ENCODE data around the gene CACNA2D4.

Gene CACNA2D4

DNA sequence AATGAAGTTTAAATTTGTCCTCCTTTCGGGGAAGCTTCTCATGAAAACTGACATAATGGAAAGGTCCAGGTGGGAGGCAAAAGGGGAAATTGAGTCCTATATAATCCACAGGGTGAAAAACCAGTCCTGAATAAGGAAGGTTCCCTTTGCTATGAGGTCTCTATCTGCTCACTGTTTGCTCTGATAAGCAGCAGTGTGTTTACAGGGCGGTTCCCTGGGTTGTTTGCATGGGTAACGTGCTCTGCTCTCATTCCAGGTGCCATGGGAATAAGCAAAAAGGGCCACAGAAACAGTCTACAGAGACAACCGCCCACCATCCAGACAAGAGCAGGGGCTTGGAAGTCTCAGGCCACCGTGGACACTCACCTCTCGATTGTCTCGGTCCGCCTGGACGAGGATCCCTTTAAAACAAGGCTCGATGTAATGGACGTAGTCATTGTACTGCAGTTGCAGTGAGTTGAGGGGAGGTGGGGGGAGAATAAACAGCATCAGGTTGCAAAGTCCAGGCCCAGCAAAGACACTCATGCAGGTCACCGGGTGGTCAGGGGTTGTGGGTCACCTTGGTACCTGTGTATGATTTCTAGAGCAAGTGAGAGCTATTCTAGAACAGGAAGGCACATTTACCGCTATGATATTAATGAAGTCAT, 32.7 kb downstream of the CACNA2D4 start:
- DNase-seq, result no peak

DNA sequence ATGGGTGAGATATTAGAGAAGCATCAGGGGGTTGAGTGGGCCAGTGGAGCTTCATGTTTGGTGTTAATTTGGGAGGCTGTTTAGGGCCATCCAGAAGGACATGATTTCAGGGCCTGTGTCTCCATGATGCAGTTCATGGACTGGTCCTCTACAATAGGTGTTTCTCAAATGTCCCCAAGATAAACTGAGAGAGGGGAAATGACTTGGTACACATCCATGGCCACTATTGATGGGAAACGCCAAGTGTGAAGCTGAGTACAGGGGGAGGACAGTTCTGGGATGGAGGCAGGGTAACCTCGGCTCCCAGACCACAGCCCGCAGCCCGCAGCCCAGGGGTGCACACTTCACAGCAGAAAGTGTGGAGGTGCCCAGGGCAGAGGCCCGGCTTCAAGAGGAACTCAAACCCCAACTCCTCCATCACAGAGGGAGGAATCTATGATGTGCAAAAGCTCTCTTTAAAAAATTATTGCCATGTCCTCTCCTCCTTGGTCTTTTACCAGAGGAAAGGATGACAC, 33.3 kb downstream of the CACNA2D4 start:
- no peak for DNase-seq

DNA sequence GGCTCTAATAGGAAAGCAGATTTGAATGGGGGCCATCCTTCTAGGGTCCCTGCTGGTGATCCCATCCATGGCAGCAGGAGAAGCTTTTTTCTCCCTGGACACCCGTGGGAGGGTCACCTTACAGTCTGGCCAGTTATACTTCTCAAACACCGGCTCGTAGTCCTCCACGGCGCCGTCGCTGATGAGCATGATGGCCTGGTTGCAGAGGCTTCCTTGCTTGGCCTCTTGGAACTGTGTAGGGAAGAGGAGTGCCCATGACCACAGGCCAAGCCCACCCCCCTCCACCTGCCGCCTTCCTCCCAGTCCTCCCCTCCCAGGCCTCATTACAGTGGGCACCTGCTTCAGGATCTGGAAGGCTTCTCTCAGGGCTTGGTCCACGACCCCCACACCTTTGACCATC, 33.8 kb downstream of the CACNA2D4 start:
- DNase-seq, result no peak

DNA sequence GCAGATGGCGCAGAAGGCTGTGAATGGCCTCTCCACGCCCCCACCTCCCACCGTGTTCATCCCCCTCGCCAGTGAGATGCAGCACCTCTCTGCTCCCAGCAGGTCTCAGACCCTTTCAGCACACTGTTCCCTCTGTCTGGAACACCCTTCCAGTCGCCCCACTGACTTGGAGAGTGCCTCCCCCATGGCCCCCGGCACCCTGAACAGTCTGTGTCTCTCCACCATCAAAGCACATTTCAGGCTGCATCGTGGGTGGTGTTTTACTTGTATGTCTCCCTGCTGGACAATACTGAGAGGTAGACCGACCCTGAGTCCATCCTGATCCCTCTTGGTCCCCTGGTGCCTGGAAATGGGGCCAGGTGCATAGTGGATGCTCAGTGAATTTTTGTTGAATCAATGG, 34.9 kb downstream of the CACNA2D4 start:
- DNase-seq, result no peak

DNA sequence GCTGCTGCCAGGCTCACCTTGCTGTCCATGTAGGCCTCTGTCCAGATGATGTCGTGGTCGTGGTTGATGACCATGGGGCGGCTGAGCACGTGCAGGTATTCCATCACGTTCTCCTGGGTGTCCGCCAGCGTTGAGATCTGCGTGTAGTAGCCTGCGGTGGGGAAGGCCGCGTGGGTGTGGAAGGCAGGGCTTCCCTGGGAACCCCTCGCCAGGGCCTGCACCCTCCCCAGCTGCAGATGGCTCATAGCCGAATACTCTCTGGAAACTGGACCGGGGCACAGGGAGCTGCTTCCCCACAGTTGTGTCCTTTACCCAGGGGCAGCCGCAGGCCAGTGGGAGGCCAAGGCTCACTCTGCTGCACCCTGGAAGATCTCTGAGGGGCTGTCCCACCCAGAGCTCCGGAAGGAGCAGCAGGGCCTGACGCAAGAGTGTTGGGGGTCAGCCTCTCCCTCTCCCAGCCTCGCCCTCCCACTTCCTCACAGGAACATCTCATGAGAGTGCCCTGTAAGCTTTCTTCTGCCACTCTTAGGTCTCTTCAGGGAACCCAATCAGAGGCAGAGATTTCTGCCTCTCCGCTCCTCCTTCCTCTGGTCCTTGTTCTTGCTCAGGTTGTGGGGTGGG, 35.5 kb downstream of the CACNA2D4 start:
- no peak for DNase-seq

DNA sequence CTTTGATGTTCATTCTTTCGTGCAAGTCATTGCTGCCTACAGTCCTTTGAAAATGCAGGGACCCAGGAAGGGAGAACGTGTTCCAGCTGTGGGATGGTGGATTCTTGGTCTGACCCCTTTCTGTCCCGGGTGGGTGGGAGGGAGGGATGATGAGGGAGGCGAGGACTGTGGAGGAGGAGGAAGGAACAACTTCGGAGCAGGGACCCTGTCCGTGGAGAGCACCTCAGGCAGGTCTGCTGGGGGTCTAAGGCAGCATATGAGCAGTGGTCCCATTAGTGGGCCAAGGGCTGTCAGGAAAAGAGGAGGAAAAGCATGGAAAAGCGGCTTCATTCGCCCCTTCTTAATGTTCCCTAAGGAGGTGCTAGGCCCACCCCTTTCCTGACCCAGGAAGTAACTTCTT, 36.0 kb downstream of the CACNA2D4 start:
- no peak for DNase-seq

GRCh38 chr12:1881936-1882335, 36.5 kb downstream of the CACNA2D4 start:
- DNase-seq, result no peak

- no peak for DNase-seq
Measured at GRCh38 chr12:1881301-1881700, 37.2 kb downstream of the CACNA2D4 start.

GRCh38 chr12:1880876-1881275, 37.6 kb downstream of the CACNA2D4 start:
- no peak for DNase-seq

DNA sequence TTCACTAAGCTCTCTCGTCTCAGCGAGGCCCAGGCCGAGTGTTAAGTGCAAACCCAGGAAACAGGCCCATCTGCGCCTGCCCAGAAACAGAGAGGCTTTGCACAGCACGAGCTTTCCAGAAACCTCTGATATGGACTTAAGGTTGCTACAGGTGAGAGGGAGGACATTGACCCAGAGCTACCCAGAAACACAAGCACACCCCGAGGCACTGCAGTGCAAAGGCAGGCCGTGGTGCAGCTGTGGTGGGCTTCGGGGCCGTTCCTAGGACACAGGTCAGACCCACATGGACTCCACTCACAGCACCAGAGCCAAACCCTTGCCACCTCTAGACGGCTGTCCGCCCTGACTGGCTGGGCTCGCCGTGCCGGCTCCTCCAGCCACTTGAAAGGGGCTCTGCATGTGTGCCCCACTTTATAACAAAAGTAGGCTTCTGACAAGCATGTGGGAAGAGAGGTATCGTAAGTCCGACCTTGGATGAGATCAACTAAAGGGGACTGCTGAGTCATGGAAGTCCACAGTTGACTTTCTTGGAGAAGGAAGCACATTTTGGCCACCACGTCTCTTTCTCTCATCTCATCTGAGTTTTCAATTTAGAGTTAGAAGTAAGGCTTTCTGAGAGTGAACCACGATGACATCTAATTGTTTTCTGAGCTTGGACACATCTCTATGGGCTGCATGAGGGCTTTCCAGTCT, 38.2 kb downstream of the CACNA2D4 start:
- no peak for DNase-seq

DNA sequence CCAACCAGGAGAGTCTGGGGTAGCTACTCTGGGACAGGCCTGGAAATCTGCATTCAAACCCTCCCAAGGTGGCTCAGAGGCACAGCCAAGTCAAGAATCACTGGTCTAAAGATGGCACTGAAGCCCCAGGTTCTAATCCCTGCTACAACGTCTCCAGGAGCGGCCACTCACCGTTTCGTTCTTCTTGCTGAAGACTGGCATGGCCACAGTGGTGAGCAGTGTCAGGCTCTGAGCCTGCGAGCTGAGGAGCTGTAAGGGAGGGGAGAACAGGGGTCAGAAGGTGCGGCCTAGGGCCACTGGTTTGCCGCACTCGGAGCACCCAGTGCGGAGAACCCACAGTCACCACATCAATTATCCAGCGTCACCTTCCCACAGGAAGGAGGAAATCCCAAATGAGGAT, 38.8 kb downstream of the CACNA2D4 start:
- DNase-seq, result no peak

DNA sequence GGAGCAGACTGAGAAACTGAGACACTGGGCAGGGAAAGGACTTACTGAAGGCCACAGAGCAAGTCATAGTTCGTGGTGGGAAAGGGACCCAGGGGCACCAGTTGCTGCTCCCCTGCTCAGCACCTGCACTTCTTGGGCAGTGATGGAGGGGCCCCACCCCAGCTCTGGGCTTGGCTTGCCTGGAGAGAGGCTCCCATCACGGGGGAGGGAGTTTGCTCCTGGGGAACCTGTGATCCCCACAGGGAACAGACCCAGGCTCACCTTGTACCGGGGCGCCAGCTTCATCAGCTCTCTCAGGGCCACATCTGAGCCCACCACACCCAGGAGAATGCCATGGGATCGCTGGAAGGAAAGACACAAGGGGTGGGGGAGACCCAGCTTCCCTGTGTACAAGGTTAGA, 39.8 kb downstream of the CACNA2D4 start:
- DNase-seq, result no peak

GRCh38 chr12:1878214-1878613, 40.2 kb downstream of the CACNA2D4 start:
- DNase-seq, result no peak

DNA sequence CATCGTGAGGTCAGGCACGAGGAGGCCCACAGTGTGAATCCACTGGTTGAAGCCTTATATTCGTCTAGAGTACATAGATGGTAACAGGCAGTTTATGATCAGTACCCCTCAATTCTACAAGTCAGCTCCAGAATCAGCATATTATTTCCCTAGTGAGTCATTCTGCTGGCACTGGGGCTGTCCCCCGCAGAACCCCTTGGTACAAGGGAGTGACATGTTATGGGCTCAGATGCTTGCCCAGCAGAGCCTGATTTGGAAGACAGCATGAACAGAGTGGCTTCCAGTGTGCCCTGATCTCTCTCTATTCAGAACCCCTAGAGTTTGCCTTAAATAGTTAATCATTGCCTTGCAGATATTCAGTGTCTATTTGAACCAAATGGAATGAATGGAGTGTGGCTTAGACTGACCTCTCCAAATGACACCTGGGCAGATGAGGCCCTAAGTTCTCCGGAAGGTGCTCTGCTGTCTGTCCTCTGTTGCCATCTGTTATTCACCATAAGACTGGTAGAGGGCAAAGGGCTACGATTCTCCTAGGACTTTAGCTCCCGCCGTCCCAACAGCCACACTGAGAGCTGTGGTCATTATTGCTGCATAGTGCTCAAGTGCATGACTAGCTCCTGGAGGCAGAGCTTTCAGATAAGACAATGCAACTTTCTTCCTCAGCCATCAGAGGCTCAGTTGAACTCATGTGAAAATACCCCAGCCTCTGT, 41.1 kb downstream of the CACNA2D4 start:
- no peak for DNase-seq

- no peak for DNase-seq
Measured at GRCh38 chr12:1876086-1876485, 42.4 kb downstream of the CACNA2D4 start.

DNA sequence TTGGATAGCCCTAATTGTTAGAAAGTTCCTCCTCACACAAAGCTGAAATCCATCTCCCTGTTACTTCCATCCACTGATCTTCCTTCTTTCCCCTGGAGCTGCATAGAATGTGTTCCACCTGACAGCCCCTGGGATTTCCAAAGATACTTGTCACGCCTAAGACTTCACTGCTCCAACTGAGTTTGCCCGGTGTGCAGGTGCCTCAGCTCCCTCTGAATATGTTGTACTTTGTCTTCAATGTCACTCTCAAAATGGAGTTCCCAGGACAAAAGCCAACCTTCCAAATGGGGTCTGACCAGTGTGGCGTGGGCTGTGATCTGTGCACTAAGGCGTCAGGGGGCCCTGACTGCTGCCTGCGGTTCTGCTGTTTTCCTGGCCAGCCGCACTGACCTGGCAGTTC, 42.8 kb downstream of the CACNA2D4 start:
- DNase-seq, result no peak

DNA sequence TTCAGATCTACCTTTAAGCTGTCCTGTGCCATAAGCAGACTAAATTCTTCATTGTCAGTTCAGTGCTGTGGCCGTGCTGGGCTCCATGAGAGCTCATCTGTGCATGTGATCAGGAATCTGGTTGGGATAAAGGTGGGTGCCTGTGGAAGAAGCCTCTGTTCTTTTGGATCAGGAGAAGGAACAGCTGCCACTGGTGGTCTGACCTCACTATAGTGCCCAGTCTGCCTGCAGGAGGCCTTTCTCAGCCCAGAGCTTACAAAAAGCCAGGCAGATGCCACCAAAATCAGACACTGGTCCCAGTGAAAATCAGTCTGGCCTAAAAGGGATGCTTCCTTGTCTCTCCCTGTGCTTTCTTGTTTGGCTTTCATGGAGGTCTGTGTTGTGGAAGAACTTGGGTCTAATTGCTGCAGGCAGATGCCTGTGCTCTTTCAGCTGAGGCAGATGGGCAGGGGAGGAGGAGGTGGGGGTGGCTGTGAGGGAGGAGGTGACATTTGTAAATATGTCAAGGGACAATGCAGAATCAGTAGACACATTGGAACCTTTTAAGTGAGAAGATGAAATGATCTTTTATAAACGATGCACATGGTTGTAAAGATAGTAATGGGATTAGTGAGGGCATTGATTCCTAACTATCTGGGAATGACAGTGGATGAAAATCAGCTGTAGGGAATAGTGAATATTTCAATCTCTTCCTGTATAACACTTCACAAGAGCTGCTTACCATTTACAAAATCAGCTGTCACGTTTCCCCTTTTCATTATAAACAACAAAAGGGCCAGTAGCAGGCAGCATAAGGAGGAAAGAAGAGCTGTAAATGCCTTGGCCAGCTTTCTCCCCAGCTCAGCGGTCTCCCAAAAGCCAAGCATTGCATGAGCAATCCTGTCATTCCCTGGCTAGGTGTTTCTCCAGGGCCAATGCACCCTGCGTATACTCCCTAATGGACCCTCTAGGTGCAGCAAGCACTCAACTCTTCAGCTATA, 44.6 kb downstream of the CACNA2D4 start:
- DNase-seq, result no peak

DNA sequence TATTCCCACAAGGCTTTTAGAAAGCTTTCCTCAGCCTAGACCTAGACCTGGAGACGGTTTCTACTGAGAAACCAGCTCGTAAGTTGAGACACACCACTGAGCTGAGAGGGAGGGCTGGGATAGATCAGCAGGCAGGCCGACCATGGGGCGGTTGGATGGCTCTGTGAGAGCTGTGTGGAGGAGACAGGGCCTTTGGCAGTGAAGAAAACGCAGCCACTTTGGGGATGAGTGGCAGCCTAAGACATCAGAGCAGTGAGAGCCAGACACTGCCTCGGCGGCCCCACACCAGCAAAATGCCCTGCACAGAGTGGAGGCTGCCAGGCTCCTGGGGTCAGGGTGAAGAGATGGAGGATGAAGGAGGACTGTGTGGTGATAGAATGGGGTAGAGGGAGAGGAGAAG, 46.0 kb downstream of the CACNA2D4 start:
- no peak for DNase-seq

DNA sequence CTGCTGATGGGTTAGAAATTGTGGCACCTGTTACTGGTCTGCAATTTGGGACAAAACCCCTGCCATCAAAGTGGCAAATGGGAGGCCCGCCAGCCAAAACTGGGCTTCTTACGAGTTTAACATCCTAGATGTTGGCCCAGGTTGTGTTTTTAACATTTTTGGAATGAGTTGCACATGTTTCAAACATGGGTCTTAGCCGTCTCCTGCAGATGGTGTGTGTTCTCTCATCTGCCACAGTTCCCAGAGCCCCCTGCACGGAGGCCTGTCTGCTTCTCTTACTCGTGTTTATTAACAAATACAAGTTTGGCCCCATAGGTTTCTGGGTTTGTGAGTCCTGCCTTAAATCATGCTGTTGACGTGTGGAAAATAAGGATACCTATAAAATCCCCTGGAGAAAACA, 46.5 kb downstream of the CACNA2D4 start:
- DNase-seq, result no peak

DNA sequence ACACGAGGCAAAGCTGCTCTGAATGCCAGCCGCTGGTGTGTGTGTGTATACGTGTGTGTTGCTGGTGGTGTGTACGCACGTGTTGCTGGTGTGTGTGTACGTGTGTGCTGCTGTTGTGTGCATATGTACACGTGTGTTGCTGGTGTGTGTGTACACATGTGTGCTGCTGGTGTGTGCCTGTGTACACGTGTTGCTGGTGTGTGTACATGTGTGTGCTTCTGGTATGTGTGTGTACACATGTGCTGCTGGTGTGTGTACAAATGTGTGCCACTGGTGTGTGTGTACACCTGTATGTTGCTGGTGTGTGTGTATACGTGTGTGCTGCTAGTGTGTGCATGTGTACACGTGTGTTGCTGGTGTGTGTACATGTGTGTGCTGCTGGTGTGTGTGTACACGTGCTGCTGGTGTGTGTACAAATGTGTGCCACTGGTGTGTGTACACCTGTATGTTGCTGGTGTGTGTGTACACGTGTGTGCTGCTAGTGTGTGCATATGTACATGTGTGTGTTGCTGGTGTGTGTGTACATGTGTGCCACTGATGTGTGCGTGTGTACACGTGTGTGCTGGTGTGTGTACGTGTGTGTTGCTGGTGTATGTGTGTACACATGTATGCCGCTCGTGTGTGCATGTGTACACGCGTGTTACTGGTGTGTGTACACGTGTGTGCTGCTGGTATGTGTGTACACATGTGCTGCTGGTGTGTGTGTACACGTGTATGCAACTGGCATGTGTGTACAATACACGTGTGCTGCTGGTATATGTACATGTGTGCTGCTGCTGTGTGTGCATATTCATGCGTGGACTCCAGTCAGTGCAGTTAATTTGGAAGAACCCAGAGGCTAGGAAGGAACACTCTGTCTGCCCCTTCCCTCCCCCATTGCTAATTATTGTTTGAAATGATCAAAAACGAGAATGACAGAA, 47.2 kb downstream of the CACNA2D4 start:
- DNase-seq, result no peak

GRCh38 chr12:1870086-1870485, 48.4 kb downstream of the CACNA2D4 start:
- DNase-seq, result no peak
